Tibial nerve (tissue), 4 donors: ENCODE results near the gene KRTAP10-8. TPM values are rescaled to one million over a fixed set of nuclear protein-coding genes. Genes with fewer than 3 reads are reported as not detected.

ENCODE experiments used
- DNase-seq, 2 donors: peaks; one replicate each; pipeline ENCODE4 v3.0.0-alpha.2; 2019; ENCODE audit warnings: low spot score in 2 of 2
- H3K27ac ChIP-seq, 4 donors: fragments of 200-600 bp; sonication (generic) in 3 of 4; one replicate each; pipeline ENCODE4 v1.5.1; 2017 to 2019; ENCODE audit warnings: mild to moderate bottlenecking in 1 of 4
- H3K27me3 ChIP-seq, 2 donors: fragments of 200-600 bp; sonication (generic) in 1 of 2; one replicate each; pipeline versions ENCODE4 v1.5.1 to v1.6.0; 2017 to 2019
- H3K36me3 ChIP-seq, 3 donors: fragments of 200-600 bp; sonication (generic); one replicate each; pipeline ENCODE4 v1.5.1; 2018 to 2019
- H3K4me1 ChIP-seq, 4 donors: fragments of 200-600 bp; sonication (generic) in 3 of 4; one replicate each; pipeline ENCODE4 v1.5.1; 2017 to 2019
- H3K4me3 ChIP-seq, 4 donors: fragments of 200-600 bp; sonication (generic) in 3 of 4; one replicate each; pipeline ENCODE4 v1.5.1; 2017 to 2019; ENCODE audit warnings: mild to moderate bottlenecking in 1 of 4, moderate library complexity in 1 of 4
- H3K9me3 ChIP-seq, 4 donors: fragments of 200-600 bp; sonication (generic) in 3 of 4; one replicate each; pipeline ENCODE4 v1.5.1; 2017 to 2019
- CTCF ChIP-seq, 5 experiments: fragments of 200-600 bp in 3 of 5; fragments of 450-650 bp in 2 of 5; sonication (generic) in 3 of 5; IDR thresholded peaks; one replicate each; pipeline ENCODE4 v1.5.1; 2016 to 2019; ENCODE audit warnings: antibody characterized with exemption in 5 of 5, mild to moderate bottlenecking in 3 of 5, moderate library complexity in 2 of 5
- EP300 ChIP-seq, 2 donors: sonication (generic); formaldehyde crosslinking; IDR thresholded peaks; one replicate each; pipeline ENCODE4 v1.6.1; 2017; ENCODE audit warnings: antibody characterized with exemption in 2 of 2, mild to moderate bottlenecking in 1 of 2
- POLR2A ChIP-seq, 2 donors: fragments of 450-650 bp; IDR thresholded peaks; one replicate each; pipeline ENCODE4 v1.6.1; 2017; ENCODE audit warnings: antibody characterized with exemption in 2 of 2, mild to moderate bottlenecking in 2 of 2, moderate library complexity in 2 of 2
- WGBS, 2 donors: methylation state at CpG; one replicate each; pipeline ENCODE4 v1.1.5; 2018; 5-methylcytosine and 5-hydroxymethylcytosine counted together
- total RNA-seq, 4 donors: library from RNA; depleted of rRNA; stranded (reverse); fragments of >200 nt; gene quantifications; one replicate each; pipeline ENCODE4 v1.1.0, GENCODE V29; 2016

KRTAP10-8 gene
- total RNA-seq, 4 donors from 2014 or later = not detected

GRCh38 chr21:44583089-44583799 is 28.6 kb upstream of the KRTAP10-8 start:
- Histone ChIP-seq H3K4me3 (no peak overlapping the region), H3K27ac (no peak overlapping the region), H3K9me3 (peaks cover 0 to 59% (median 3%) of the 10 kb centered on the region in 4 donors), H3K36me3 (no peaks in the 10 kb centered on the region), H3K4me1 (no peaks in the 10 kb centered on the region), H3K27me3 (peaks cover 0 to 11% of the 10 kb centered on the region in 2 donors)
- TF ChIP-seq CTCF (IDR thresholded peaks at IDR 0.05) = no peak
- TF ChIP-seq POLR2A (IDR thresholded peaks at IDR 0.05) = no peak
- TF ChIP-seq EP300 (IDR thresholded peaks at IDR 0.05) = no peak
- WGBS, 2 donors = 21 to 31% methylated on average over 11 of the region's 11 CpGs
- no peak for DNase-seq

GRCh38 chr21:44583800-44584147 is 28.1 kb upstream of the KRTAP10-8 start:
- Histone ChIP-seq H3K27ac (no peak overlapping the region), H3K36me3 (no peaks in the 10 kb centered on the region), H3K4me3 (no peak overlapping the region), H3K27me3 (peaks cover 0 to 11% of the 10 kb centered on the region in 2 donors), H3K4me1 (no peaks in the 10 kb centered on the region), H3K9me3 (peaks cover 0 to 54% (median 3%) of the 10 kb centered on the region in 4 donors)
- WGBS, 2 donors = 82 to 85% methylated on average over 6 of the region's 6 CpGs
- no peak for DNase-seq
- no peak for TF ChIP-seq POLR2A (IDR thresholded peaks at IDR 0.05)
- no peak for TF ChIP-seq EP300 (IDR thresholded peaks at IDR 0.05)
- TF ChIP-seq CTCF (IDR thresholded peaks at IDR 0.05) = no peak

- DNase-seq = no peak
- H3K9me3 ChIP-seq = peaks cover 0 to 38% (median 3%) of the 10 kb centered on the region in 4 donors
- TF ChIP-seq CTCF (IDR thresholded peaks at IDR 0.05) = no peak
- no peak for TF ChIP-seq EP300 (IDR thresholded peaks at IDR 0.05)
- TF ChIP-seq POLR2A (IDR thresholded peaks at IDR 0.05) = no peak
- WGBS, 2 donors = 81 to 95% methylated on average over 3 of the region's 3 CpGs
- peaks cover 0 to 11% of the 10 kb centered on the region in 2 donors for H3K27me3 ChIP-seq
- no peaks in the 10 kb centered on the region for H3K4me1 ChIP-seq
- no peak overlapping the region for H3K4me3 ChIP-seq
- H3K27ac ChIP-seq = no peak overlapping the region
- no peaks in the 10 kb centered on the region for H3K36me3 ChIP-seq
Measured at GRCh38 chr21:44585892-44586291, 26.0 kb upstream of the KRTAP10-8 start.

GRCh38 chr21:44589094-44589493 is 22.8 kb upstream of the KRTAP10-8 start:
- H3K27ac ChIP-seq = no peak overlapping the region
- no peaks in the 10 kb centered on the region for H3K36me3 ChIP-seq
- H3K4me1 ChIP-seq = no peaks in the 10 kb centered on the region
- TF ChIP-seq POLR2A (IDR thresholded peaks at IDR 0.05) = no peak
- TF ChIP-seq EP300 (IDR thresholded peaks at IDR 0.05) = no peak
- no peak for TF ChIP-seq CTCF (IDR thresholded peaks at IDR 0.05)
- H3K27me3 ChIP-seq = peaks cover 0 to 21% of the 10 kb centered on the region in 2 donors
- WGBS, 2 donors = 88 to 95% methylated on average over 2 of the region's 2 CpGs
- no peak for DNase-seq
- H3K9me3 ChIP-seq = peaks cover 0 to 22% (median 0%) of the 10 kb centered on the region in 4 donors
- H3K4me3 ChIP-seq = no peak overlapping the region

- H3K4me1 ChIP-seq = no peaks in the 10 kb centered on the region
- TF ChIP-seq POLR2A (IDR thresholded peaks at IDR 0.05) (no peak), CTCF (IDR thresholded peaks at IDR 0.05) (no peak), EP300 (IDR thresholded peaks at IDR 0.05) (no peak)
- no peak overlapping the region for H3K27ac ChIP-seq
- H3K9me3 ChIP-seq = peaks cover 0 to 22% (median 0%) of the 10 kb centered on the region in 4 donors
- H3K27me3 ChIP-seq = peaks cover 0 to 21% of the 10 kb centered on the region in 2 donors
- H3K36me3 ChIP-seq = no peaks in the 10 kb centered on the region
- DNase-seq = no peak
- WGBS, 2 donors = 79 to 87% methylated on average over 14 to 24 of the region's 24 CpGs
- no peak overlapping the region for H3K4me3 ChIP-seq
Measured at GRCh38 chr21:44589586-44590305, 22.1 kb upstream of the KRTAP10-8 start.
